NCI-H345 (cell line): ENCODE results near the gene TMPRSS15.
"Not testable (repeated sequence)": the region's sequence is repeated elsewhere in the genome, so short reads cannot be mapped to it uniquely, and the experiment has no call there.

Experiments
- DNase-seq: peaks from one replicate; lab custom pipeline; 2025; lab: John Stamatoyannopoulos, UW

The TMPRSS15 gene

DNA sequence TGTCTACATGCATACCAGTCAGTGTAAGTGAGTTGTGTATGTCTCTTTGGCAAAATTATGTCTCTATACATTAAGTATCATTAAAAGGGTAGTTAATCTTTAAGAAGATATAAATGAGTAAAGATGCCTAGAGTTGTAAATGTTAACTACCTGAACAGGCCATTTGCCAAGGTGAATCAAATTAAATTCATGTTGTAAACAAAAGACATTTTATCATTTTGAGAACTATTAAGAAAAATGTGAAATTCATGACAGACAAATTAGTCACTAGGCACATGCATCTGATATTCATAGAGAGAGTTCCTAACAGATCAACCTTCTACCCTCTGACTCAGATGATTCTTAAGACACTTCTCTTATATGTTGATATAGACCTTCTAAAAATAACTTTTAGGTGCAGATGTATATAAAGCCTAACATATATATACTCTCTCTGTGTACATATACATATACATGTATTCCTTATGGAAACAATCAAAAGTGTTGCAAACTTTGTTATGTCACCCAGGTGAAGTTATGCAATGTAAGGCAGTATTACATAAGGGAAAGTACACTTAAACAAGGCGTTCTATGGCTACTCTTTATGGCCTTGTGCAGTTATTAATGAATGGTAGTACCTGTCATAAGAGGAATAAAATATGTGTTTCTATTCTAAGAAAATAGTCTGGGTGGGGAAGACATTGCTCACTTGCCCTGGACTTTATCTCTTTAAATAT lies at the start of gene TMPRSS15:
TMPRSS15 (minus strand) TSS at position 51 of the 716 bp plus-strand sequence. CDS start 163 bp downstream, outside the sequence.
- DNase-seq: no peak

DNA sequence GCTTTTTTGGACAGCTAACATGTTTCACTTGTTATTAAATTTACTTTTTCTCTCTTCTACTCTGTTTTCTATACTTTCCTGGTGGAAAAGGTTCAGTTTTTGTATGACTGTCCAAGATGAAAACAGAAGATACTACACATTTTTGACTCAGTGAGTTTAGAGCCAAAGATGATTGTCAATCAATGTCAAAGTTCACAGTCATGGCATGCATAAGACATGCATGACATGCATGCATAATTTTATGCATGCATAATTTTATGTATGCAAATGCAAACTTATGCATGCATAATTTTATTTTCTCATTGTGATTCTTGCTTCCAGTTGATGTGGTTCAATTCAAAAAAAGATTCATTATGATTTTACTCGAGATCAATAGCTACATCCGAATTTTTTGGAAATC lies 48.1 kb upstream of the TMPRSS15 start:
- DNase-seq: no peak

DNA sequence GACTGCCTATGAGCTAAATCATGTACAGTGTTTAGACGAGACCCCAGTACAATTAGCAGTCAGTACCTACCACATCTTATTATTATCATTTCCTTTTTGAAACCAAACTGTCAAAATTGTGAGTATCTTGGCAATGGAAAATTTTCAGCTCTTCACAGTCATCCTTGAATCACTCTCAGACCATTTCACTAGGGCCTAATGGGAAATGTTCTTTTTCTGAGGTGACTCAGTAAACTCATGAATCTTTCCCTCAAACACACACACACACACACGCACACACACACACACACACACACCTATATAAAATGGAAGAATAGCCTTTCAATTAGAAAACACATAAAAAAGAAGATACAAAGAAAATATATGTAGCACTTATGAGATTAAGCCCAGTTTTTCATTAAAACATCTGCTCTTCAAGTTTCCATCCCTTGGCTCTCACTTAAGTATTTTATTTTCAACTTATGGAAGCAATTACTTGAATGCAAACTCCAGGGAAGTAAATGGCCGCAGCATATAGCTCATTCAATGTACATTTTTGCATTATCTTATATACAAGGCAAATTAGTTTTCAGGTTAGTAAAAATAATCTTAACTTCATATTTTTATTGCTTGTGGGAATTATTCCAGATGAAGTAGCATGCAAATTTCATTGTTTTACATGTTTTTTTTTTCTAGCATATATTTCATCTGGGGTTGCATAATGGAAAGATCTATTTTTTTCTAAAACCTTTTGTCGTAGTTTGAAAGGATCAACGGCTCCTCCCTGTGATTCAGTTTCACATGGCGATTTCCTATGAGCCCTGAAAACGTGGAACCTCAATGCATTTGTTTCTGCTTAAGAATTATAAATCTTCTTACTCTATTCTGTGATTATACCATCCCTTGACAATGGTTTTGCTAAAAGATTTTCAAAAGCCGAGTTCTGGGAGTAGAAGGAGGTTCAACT lies 46.3 kb upstream of the TMPRSS15 start:
- no peak for DNase-seq

DNA sequence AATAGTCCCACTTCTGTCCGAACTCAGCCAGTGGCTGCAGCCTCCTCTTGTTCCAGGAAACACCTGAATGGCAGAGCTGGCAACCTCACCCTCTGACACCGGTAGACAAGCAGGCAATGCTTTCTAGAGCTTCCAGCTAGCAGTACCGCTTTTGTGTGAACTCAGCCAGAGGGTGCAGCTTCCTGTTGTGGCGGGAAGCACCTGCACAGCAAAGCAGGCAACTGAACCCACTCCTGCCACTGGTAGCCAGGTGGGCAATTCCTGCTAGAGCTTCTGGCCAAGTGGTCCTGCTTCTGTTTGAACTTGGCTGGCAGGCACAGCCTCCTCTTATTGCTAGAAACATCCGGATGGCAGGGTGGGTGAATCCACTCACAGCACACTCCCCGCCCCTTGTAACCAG lies 40.1 kb upstream of the TMPRSS15 start:
- DNase-seq: peak; percentile 78

DNA sequence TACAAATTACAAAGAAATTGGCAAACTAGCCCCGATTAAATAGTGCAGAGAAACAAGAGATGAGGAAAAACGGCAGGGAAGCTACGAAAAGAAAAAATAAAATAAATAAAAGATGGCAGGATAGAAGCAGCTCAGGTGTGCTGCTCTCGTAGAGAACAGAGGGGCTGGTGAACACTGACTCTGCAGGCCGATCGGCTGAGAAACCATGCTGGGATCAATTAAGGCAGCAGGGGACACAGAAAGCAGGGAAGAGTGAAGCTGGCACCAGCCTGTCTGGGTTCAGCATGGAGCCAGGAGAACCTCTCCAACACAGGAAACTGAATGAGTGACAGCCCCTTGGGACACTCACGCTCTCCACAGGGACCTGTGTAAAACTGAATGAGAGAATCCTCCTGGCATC lies 39.5 kb upstream of the TMPRSS15 start:
- peak; percentile 94 for DNase-seq

DNA sequence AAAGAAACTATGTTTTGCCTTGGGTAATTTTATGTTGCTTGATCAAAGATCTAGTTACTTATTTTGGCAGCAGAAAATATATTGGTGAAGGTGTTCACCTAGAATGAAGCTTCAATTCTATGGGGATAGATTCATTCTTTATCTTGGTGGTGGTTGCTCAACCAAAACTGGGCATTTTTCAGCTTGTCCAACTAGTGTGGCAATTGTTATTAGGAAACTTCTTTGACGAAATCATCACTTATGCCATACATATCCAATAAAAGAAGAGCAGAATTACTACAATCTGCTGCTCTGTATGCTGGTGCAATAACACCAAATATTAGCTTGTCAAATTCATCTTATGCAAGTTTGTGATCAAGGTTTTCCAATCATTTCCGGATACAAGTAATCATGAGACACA lies 26.8 kb upstream of the TMPRSS15 start:
- no peak for DNase-seq

DNA sequence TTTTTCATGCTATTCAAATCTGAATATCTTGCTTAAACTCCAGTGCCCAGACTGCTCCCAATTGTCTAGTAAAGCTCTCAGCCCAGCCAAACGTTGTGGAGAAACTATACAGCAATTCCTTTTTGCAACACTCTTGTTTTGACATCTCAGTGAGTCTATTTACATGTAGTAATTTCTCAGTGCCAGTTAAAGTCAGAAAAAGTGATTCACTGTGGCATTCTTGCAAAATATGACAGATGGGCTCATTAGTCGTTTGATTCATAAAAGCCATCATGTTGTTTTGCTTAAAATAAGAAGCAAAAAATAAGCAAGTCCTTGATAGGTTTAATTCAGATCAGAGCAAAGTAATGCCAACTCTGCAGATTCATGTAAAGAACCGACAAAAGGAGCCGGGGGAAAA lies 20.7 kb upstream of the TMPRSS15 start:
- no peak for DNase-seq

DNA sequence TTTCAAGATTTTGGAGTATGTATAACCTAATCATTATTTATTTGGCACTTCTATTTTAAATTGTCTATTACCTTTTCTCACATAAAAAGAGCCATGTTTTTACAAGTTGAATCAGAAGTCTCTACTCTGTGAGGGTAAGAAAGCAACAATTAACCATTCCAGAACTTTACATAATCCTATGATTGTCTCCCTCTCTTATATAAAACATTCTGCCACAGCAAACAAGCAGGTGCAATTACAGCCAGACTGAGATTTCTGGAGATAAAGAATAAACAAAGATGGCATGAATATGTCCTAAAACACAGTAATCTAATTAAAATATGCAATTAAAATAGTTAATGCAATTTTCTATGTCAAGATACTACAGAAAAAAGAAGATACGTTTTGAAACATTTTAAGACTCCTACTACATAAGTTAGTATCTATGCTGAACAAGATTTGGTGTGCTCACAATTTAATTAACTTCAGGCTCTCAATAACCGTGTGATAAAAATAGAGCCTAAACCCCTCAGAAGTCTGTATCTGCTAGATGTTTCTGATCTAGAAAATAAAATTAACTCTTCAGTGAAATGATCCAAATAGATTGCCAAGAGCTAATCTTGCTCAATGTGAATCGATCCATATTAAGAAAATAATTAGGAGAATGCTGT lies 13.7 kb upstream of the TMPRSS15 start:
- no peak for DNase-seq

DNA sequence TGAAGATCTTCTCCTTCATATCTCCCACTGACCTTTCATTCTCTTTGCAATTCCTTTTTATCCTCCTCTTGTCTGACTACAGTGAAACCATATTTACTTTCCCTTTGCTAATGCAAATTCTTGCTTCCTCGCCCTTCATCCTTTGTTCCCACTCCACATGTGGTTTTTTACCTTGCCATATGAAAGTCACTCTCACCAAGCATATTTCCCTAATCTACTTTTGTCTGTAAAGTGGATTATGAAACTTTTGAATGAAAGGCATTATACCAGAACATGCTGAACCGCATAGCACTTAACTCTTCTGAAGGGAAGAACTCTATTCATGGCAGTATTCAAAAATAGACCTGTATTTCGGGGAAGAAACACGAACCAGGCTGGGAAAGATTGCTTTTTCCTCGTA lies 8.0 kb upstream of the TMPRSS15 start:
- DNase-seq: peak; percentile 49

DNA sequence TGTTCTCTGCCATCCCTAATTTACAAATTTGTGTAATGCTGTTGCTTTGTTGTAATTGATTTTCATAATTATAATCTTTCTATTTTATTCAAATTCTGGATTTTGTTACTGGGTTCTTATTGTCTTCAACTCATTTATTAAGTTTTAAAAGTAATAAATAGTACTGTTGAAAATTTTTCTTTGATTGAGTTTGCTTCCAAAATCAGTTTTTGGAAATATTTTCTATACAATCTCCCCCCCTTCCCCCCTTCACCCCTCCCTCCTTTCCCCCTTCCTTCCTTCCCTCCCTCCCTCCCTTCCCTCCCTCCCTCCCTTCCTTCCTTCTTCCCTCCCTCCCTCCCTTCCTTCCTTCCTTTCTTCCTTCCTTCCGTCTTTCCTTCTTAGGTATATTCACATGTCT lies 6.0 kb upstream of the TMPRSS15 start:
- no peak for DNase-seq

DNA sequence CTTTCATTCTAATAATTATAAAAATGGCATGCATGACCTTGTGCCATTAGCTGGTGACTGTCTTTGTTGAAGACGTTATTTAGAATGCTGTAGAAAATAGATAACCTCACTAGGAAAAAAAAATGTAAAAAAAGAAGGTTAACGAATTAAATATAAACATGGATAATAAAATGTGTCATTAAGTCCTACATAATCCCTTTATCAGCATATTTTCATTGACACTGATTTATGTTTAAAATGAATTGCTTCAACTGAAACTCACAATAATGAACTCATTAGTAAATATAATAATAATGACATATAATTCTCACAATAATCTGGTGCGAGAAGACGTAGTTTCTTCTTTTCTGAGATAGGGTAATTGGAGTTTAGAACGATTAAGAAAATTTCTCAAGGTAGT lies 4.7 kb downstream of the TMPRSS15 start:
- no peak for DNase-seq

DNA sequence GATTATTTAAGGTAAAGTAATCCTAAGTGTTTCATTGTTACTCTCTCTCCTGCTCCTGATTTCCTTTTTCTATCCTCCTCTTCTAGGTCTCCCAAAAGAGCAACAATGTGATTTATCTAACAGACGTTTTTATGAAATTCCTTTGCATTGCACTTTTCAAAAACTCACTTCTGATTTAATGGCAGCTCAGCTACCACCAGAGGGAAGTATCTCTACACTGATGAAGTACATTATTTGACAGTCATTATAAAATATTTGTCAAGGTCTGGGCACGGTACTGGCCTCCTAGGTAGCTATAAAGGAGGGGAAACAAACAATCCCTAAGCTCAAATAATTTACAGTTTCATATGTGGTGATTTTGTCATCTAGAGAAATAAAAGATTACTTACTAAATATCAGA lies 15.6 kb downstream of the TMPRSS15 start:
- DNase-seq: no peak

DNA sequence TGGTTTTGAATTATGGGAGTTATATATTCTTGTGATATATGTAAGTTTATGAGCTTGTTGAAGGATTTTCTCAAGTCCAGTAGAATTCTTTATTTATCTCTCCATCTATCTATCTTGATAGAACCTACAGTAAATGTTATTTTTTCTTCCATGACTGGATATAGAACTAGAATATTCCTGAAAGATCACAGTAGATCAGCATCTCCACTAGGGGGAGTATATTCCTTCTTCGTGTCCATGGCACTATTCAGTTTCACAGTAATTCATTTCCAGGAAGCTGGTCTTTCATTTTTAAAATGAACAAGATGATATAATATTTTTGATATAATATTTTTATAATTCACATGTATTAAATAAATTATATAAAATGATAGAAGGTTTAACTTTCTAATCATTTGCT lies 18.8 kb downstream of the TMPRSS15 start:
- DNase-seq: peak; percentile 47

DNA sequence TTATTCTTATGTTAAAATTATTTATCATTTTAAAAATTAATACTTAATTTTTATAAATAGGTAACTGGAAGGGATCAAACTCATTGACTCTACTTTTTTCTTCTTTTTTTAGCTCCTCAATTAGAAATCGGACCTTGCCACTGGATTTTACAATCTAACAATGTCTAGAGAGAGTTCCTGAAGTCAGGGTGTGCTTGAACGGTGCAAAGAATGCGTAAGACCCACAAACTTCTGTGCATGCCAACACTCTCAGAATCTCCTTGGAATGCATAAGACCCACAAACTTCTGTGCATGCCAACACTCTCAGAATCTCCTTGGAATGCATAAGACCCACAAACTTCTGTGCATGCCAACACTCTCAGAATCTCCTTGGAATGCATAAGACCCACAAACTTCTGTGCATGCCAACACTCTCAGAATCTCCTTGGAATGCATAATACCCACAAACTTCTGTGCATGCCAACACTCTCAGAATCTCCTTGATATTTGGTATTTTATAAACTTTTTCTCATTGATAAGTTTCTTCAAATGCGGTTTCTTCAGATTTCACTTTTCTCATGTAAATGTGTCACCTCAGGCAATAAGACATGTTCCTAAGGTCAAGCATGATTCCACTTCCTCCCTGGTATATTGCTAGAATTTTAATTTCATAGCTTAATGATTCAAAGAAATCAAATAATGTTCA lies 20.5 kb downstream of the TMPRSS15 start:
- DNase-seq: not testable (repeated sequence)

DNA sequence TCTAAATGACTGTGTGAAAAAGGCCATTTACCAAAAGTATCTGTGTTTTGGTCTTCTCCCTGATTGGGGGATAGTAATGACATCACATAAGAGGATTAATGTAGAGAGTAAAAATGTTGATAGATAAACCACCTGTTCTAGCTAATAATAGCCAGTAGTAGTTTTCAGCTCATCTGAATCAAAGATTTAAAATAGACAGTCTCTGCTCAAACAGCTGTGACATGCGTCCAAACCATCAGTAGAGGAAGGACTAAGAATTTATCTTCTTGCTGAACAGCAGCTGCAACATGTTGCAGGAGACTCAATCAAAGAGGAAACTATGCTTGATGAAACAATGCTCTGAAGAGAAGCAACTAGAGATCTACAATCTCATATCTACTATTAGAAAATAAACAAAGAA lies 21.4 kb downstream of the TMPRSS15 start:
- DNase-seq: no peak

DNA sequence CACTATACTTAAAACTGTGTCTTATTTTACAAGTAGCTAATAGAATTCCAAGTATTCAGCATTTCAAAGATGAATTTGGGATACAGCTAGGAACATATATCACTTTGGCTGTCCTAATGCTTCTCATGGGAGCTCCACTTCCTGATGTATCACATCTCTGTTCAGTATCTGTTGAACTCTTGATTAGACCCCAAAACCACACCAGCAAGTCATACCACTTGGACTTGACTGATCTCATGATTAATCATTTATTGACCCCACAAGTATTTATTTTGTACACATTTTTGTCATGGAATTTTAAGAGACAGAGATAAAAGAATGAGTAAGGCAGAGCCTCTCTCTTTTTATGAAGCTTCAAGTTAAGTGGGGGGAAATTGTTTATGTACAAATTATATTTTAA lies 30.0 kb downstream of the TMPRSS15 start:
- no peak for DNase-seq

DNA sequence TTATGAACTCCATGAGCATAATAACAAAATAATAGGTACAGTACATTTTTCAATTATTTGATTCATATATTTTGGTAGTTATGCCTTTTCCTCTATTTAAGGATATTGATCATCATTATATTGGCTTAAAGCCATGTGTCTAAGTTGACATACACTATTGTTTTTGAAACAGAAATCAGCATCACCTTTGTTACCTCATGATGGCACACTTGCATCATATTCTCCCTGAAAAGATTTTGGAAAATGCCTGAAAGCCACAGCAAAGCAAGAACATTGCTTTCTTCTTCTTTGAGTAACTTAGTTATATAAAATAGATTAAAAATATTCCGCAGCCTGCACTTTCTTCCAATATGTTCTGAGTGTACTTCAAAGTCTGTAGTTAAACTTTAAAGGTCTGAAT lies 33.3 kb downstream of the TMPRSS15 start:
- no peak for DNase-seq

DNA sequence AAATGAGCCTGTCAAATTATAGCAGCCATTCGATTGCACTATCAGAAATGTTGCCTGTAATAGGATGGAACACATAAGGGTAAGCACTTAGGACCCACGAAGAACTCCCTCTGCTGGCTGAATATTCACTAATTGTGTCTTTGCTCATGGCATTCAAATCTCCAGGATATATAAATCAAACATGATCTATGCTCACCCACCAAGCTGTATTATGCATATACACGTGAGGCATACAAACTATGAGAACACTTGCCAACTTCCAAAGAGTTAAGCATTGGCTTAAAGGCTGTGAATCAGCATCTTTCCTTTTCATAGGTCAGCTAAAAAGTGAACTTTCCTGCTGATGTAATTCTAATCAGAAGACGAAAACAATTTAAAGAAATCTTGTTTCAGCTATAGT lies 34.5 kb downstream of the TMPRSS15 start:
- DNase-seq: peak; percentile 45

DNA sequence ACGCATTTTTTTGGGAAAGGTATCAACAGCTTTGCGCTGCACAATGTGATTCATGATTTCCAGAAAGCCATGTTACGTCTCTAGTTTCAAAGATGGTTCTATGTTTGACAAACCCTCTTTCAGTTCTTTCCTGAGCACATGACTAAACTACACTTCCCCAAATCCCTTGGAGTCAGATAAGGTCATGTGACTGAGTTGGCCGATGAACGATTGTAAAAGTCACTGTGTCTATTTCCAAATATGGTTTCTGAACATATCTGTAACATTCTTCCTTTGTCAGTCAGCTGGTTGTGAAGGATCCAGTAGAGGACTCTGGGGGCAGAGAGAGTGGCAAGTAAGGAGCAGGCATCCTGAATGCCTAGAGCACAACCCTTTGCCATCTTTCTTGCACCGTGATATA lies 35.4 kb downstream of the TMPRSS15 start:
- DNase-seq: no peak

DNA sequence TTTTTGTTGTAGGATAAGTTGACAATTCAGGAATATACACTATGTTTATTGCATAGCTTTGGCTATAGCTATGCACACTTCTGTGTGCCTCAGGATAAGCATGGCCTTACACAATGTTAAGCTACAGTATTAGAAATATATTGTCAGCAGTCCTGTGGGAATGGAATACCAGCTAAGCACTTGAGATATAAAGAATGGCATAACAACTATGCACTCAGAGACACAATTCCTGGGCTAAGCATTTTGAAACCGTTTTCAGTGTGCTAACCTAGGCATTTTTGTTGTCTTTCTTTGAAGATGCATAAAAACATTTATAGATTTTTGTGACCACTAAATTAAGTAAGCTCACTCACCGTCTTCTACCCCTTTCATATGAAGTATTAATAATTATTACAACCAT lies 46.8 kb downstream of the TMPRSS15 start:
- DNase-seq: no peak

DNA sequence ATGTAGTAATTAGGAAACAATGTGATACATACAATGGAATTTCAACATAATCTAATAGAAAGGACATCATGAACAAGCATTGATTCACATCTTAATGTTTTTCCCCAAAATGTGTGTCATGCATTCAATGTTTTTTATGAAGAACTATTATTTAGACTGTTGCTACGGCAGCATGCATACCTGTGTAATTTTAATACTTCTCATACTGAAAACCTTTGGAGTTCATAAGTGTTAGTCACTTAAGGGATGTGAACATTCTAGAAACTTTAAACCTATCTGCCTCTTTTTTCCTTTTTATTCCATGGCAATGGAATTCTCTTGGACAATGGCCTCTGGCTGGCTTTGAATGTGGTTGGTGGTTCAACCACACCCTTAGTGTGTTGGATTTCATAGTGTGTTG lies 48.6 kb downstream of the TMPRSS15 start:
- DNase-seq: no peak

DNA sequence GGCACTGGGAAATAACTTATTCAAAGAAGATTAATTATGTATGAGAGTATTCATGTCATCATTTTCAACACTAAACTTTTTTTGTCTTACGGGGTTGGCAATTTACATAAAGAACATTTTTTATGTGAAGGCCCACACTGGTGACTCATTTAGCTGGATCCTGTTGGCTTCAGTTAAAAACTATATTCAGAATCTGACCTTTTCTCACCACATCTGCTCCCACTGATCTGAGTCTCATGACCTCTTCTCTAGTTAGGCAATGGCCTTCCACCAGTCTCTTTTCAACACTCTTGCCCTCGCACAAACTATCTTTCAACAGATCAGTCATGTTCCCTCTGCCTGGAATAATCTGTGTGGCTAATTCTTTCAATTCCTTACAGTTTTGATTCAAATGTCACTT lies 53.4 kb downstream of the TMPRSS15 start:
- no peak for DNase-seq
